HG03439 (cell line): ENCODE results near the gene NRP2.

ENCODE experiments used
- ATAC-seq: cut with Tn5 transposase; IDR thresholded peaks from one replicate; pipeline ENCODE4 v1.9.1; 2021; ENCODE audit warnings: mild to moderate bottlenecking, moderate library complexity; ENCODE audit not compliant: unreplicated experiment

The NRP2 gene

GRCh38 chr2:205658068-205658467 is 24.2 kb upstream of the NRP2 start:
- no peak for ATAC-seq

DNA sequence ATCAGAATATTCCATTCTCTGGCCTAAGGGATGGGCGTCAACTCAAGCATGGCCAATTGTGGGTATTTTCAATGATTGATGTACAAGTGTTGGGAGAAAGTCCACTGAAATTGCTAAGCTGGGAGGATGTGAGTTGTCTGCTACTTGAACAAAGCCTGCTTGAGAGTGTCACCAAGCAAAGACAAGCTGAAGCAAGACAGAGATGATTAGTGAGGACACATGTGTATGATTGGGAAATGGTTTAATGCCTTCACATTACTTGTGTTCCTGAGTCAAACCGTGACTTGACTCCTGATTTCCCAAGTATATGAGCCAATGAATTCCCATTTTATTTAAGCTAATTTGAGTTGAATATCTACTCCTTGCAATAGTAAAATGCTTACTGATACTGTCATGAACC is 23.7 kb upstream of the NRP2 start:
- ATAC-seq, result no peak

- ATAC-seq, result no peak
Observed at GRCh38 chr2:205659922-205660321, 22.4 kb upstream of the NRP2 start.

- ATAC-seq, result no peak
Observed at GRCh38 chr2:205660521-205661124, 21.7 kb upstream of the NRP2 start.

DNA sequence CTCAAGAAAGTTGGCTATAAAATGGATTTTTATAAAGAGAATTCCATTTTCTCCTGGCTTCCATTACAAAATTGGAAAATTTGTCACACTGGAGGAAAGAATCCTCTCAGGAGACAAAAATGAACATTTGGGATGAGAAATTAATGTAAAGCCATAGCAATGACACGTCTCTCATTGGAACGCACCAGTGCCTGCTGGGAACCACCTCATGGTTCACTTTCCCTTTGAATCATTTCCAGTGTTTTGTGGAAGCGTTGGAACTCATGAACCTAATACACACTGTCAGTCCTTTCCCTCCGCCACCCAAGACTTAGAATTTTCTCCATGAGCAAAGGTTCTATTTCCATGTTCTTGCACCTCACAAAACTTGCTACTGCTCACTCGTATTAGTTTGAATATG is 21.0 kb upstream of the NRP2 start:
- ATAC-seq, result no peak

DNA sequence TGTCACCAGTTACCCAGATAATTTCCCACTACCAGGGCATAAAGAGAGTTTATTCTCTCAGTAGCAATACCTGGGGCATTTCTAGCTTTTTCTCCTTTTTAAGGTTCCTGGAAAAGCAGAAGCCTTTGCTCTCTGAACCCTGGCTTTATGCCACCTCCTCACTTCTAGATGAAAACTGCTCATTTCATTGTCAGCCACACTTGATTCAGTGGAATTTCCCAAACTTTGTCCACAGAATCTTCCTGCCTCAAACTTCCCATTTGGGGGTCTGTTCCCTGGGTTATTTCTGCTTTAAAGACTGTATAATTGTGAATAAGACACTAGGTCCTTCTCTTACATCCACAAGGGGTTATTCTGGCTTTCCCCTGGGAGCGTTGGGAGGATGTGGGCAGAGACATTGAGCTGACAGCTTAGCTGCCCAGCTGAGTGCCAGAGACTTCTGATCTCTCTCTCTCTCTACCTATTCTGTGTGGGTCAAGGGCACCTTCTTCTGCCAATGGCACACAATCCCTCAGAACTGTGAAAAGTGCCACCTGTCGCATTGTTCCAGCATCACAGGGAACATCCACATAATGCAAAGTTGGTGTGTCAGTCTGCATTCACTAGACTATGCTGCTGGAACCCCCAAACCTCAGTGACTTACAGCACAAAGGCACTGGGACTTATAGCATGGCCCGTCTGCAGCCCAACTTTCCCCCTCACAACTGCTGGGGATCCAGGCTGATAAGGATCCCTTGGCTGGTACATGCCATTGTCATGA is 19.9 kb upstream of the NRP2 start:
- no peak for ATAC-seq

DNA sequence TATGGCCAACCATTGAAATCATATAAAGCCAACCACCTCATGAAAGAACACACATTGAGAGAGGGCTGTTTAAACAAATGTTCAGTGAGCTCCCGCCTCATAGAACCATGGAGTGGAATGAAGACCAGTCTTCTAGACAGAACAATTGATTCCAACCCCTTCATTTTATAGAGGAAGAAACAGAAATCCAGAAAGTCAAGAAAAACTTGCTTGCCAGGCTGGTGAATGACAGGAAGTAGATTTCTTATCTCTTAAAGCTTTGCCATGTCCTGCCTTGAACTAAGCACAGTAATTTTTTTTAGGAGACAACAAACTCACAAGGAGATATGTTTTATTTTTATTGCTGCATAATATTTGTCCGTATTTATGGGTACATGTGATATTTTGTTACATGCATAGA is 16.5 kb upstream of the NRP2 start:
- ATAC-seq, result no peak

DNA sequence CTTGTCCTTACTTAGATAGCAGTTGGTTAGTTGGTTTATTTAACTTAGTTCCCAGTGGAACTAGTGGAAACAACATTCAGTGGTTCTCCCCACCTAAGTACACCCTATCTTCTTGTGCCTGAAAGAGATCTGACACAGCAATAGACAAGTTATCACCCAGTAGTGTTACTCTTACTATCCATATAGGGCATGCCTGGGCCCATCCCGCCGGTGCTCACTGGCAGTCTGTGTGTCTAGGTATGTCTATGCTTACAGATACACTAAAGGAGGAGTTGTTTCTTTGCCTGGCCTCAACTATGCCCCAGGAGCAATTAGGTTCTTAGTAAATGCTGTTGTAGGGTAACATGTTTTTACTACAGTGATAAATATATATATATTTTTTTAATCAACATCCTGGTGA is 12.0 kb upstream of the NRP2 start:
- ATAC-seq, result no peak

DNA sequence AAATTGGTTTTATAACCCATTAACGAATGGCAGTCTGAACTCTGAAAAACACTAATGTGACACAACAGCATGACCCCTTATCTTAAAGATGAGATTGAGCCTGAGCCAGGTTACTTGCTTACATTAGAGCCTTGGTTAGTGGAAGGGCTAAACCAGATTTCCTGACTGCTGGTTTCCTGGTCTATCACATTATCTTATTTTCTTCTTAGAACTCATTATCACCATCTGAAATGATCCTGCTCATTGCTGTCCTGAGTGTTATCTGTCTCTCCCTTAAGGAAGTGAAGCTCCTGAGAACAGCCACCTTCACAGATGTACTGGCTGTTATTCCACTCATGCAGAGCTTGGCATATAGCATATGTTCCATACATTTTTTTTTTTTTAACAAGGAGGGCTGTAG is 9.0 kb upstream of the NRP2 start:
- ATAC-seq, result no peak

DNA sequence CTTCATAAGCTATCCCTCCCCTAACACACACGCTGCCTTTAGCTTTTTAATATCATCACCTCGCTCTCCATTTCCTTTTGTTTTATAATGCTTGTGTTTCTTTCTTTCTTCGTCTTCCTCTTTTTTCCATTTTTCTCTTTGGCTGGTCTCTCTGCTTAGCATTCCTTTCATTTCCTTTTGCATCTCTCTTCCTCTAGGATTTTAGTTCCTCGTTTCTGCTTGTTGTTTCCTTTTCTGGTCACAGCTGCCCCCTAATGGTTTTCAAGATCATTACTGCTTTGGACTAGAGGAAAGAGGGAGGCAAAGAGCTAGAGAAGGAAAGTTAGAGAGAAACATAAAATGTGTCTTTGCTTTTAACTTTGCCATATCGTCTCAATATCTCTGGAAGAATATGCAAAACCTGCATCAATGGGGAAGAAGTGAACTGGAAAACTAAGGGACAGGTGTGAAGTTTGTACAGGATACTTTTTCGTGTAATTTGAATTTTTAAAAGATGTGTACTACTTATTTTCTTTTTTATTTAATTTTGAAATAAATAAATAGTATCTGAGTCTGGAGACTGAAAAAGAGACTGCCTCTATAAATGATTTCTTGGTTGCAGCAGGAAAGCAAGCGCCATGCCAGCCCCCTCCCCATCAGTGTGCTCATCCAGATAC is 6.3 kb upstream of the NRP2 start:
- ATAC-seq, result no peak

- ATAC-seq, result no peak
Observed at GRCh38 chr2:205678541-205679142, 3.7 kb upstream of the NRP2 start.

- no peak for ATAC-seq
Observed at GRCh38 chr2:205679410-205680009, 2.8 kb upstream of the NRP2 start.

GRCh38 chr2:205680067-205680466 is 2.2 kb upstream of the NRP2 start:
- ATAC-seq, result peak; percentile 68

- ATAC-seq, result no peak
Observed at GRCh38 chr2:205680903-205681302, 1.4 kb upstream of the NRP2 start.

DNA sequence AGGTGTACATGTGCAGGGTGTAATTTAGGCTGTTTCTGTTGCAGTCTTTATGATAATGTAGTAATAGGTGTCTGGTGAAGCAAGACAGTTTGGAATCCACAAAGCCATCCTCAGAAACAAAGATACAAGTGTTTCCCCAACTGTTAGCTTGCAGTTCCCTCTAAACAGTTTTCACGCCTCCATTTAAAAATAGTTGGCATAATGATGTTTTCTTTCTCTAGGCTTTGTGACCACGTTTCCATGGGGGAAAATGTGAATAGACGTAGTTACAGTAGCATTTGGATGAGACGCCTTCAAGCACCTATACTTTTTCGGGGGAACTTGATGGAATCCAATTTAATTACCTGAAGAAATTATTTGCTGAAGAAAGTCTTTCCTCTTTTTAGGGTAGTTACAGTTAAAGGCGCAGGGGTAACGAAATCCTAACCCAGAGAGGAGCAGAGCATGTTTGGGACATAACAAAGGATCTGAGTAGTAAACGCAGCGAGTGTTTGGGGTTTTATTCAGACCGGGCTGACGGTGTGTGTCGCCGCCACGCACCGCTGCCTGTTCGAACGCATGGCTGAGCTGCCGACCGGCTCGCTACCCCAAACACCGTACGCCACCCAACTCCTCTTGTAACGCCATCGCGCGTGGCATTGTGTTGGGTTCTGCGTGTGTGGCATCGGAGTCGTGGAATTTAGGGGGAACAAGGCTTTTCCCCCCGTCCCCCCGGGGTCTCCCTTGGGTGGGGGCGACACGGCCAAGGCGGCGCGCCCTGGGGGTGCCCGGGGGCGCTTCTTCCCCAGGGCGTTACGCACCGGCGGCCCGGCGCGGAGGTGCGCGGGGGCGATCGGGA is 681 bp upstream of the NRP2 start:
- ATAC-seq, result peak; percentile 15

DNA sequence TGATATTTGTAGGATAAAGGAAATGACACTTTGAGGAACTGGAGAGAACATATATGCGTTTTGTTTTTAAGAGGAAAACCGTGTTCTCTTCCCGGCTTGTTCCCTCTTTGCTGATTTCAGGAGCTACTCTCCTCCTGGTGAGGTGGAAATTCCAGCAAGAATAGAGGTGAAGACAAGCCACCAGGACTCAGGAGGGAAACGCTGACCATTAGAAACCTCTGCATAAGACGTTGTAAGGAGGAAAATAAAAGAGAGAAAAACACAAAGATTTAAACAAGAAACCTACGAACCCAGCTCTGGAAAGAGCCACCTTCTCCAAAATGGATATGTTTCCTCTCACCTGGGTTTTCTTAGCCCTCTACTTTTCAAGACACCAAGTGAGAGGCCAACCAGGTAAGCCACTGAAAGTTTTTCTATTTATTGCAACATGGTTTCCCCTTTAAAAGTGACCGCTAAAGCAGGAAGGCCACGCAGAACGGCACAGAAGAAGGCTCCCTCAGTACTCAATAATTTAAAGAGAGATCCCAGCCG is 735 bp downstream of the NRP2 start:
- ATAC-seq, result no peak

DNA sequence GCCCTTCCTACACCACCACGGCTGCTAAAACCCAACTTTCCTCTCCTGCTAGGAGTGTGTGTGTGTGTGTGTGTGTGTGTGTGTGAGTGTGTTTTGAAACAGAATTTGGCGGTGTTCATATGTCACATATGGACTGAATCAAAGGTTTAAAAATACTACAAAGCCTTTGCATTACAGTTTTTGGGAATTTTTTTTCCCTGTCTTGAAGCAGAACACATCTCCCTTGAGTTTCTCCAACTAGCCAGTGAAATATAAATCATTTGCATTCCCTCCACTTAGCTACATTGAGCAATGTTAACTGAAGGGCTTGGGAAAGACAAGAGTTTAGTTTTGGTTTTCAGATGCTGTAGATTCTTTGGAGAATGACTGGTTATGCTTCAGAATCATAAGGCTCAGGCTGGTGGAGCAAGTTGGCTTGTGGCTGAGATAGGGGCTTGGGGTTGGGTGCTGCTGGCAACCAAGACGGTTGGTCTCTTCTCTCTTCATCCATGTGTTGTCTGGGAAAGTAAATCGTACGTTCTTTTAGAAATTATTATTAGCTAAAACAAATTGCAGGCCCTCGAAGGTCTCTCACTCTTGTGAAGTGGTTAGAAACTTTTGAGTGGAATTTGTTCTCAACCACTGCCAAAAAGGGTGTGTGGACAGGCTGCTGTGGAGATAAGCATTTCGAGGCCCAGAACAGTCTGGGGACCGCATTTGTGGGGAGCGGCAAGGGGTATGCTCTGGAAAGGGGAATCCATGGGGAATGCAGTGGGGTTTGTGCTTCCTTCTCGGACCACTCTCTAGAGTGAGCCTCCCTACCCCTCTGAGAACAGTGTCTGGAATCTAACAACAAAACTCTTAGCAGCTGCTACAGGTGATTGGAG is 1.4 kb downstream of the NRP2 start:
- no peak for ATAC-seq

- ATAC-seq, result no peak
Observed at GRCh38 chr2:205684871-205685313, 2.6 kb downstream of the NRP2 start.

DNA sequence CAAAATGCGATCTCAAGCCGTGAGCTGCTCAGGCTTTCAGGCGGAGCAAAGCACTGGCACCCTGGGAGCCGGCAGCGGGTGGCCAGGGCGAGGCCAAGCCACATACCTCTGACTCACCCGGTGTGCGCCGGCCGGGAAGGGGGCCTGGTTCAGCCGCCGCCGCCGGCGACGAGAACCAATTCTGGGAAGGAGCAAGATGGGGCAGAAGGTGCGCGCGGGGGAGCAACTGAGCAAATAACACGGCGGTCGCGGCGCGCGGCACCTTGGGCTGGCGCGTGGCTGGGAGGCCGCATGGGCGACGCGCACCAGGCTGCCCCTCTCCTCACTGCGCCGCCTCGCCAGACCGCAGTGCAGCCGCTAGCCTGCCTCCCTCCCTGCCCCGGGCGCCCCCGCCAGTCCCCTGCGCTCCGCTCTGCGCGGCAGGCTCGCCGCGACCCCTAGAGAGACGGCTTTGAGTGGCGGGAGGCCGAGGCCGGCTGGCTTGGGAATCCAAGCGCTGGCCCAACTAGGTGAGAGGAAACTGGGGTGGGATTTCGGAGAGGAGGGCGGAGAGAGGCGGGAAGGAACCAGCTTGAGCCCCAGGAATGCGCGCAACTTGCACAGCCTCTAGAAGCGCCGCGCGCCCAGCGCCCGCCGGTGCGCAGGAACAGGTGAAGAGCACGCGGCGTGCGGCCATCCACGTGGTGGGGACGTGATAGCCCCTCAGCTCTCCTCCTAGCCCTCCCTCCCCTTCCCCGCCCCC is 3.2 kb downstream of the NRP2 start:
- no peak for ATAC-seq
